GM12878 (cell line): ENCODE results near the gene CELF2.

Experiments
- CTCF ChIP-seq, 3 experiments: IDR thresholded peaks in 2 of 3; conservative IDR thresholded peaks in 1 of 3; 2 replicates each; pipeline ENCODE4 v1.5.1; 2011; ENCODE audit warnings: low read depth in 3 of 3, low read length in 3 of 3, mild to moderate bottlenecking in 3 of 3, control low read depth in 2 of 3, moderate library complexity in 2 of 3, inconsistent platforms in 1 of 3, mixed read lengths in 1 of 3; ENCODE audit not compliant: control insufficient read depth in 2 of 3, insufficient read depth in 1 of 3; ENCODE audit errors: extremely low read depth in 1 of 3
- EZH2 ChIP-seq: IDR thresholded peaks from 2 replicates; pipeline ENCODE4 v1.6.1; 2012; ENCODE audit warnings: low read depth, mild to moderate bottlenecking, control low read depth, inconsistent platforms, low read length, borderline replicate concordance; ENCODE audit not compliant: control insufficient read depth
- POLR2AphosphoS5 ChIP-seq: IDR thresholded peaks from 2 replicates; pipeline ENCODE4 v1.6.1; 2011; ENCODE audit warnings: mild to moderate bottlenecking, low read length, inconsistent platforms
- SIN3A ChIP-seq: IDR thresholded peaks from 2 replicates; pipeline ENCODE4 v1.6.1; 2012; ENCODE audit warnings: low read depth, low read length, improper control_type of control experiment
- SP1 ChIP-seq: IDR thresholded peaks from one replicate; pipeline ENCODE4 v1.6.1; 2011; ENCODE audit warnings: low read depth, low read length
- TAF1 ChIP-seq: IDR thresholded peaks from 2 replicates; pipeline ENCODE4 v1.6.1; 2011; ENCODE audit warnings: mild to moderate bottlenecking, low read depth, low read length, borderline replicate concordance
- YY1 ChIP-seq: IDR thresholded peaks from 2 replicates; pipeline ENCODE4 v1.6.1; 2011; ENCODE audit warnings: low read depth, mild to moderate bottlenecking, low read length
- TF ChIP-seq, protein P1 (sequence below): IDR thresholded peaks from 2 replicates; pipeline ENCODE4 v1.6.1; 2011; ENCODE audit warnings: borderline replicate concordance, low read depth, mild to moderate bottlenecking, moderate library complexity, mixed read lengths, low read length; ENCODE audit not compliant: insufficient read depth; ENCODE audit errors: extremely low read length
- TF ChIP-seq, protein P2 (sequence below): IDR thresholded peaks from 2 replicates; pipeline ENCODE4 v1.6.1; 2011; ENCODE audit warnings: mild to moderate bottlenecking, low read depth, low read length, moderate library complexity; ENCODE audit not compliant: insufficient replicate concordance
- TF ChIP-seq, protein P3 (sequence below): fragments of 450-650 bp; IDR thresholded peaks from 2 replicates; pipeline ENCODE4 v1.6.1; 2016; ENCODE audit warnings: mild to moderate bottlenecking
- TF ChIP-seq, protein P4 (sequence below): fragments of 450-650 bp; IDR thresholded peaks from 2 replicates; pipeline ENCODE4 v1.6.1; 2018; ENCODE audit warnings: mild to moderate bottlenecking, low read depth, moderate library complexity; ENCODE audit not compliant: partially characterized antibody

GRCh38 chr10:11245981-11246590, 228.4 kb downstream of the CELF2 start:
- TF ChIP-seq EZH2: no peak
- TF ChIP-seq SIN3A: no peak
- TF ChIP-seq CTCF (IDR thresholded peaks at IDR 0.05 in 2 of 3, conservative IDR thresholded peaks at IDR 0.05 in 1 of 3; ENCODE audit: control insufficient read depth in 2 of 3, extremely low read depth in 1 of 3, insufficient read depth in 1 of 3, low read depth in 3 of 3, low read length in 3 of 3): no peak
- TF ChIP-seq, protein P1, sequence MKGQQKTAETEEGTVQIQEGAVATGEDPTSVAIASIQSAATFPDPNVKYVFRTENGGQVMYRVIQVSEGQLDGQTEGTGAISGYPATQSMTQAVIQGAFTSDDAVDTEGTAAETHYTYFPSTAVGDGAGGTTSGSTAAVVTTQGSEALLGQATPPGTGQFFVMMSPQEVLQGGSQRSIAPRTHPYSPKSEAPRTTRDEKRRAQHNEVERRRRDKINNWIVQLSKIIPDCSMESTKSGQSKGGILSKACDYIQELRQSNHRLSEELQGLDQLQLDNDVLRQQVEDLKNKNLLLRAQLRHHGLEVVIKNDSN: no peak
- TF ChIP-seq, protein P2, sequence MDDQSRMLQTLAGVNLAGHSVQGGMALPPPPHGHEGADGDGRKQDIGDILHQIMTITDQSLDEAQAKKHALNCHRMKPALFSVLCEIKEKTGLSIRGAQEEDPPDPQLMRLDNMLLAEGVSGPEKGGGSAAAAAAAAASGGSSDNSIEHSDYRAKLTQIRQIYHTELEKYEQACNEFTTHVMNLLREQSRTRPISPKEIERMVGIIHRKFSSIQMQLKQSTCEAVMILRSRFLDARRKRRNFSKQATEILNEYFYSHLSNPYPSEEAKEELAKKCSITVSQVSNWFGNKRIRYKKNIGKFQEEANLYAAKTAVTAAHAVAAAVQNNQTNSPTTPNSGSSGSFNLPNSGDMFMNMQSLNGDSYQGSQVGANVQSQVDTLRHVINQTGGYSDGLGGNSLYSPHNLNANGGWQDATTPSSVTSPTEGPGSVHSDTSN: no peak
- TF ChIP-seq, protein P3, sequence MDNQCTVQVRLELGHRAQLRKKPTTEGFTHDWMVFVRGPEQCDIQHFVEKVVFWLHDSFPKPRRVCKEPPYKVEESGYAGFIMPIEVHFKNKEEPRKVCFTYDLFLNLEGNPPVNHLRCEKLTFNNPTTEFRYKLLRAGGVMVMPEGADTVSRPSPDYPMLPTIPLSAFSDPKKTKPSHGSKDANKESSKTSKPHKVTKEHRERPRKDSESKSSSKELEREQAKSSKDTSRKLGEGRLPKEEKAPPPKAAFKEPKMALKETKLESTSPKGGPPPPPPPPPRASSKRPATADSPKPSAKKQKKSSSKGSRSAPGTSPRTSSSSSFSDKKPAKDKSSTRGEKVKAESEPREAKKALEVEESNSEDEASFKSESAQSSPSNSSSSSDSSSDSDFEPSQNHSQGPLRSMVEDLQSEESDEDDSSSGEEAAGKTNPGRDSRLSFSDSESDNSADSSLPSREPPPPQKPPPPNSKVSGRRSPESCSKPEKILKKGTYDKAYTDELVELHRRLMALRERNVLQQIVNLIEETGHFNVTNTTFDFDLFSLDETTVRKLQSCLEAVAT: no peak
- TF ChIP-seq, protein P4, sequence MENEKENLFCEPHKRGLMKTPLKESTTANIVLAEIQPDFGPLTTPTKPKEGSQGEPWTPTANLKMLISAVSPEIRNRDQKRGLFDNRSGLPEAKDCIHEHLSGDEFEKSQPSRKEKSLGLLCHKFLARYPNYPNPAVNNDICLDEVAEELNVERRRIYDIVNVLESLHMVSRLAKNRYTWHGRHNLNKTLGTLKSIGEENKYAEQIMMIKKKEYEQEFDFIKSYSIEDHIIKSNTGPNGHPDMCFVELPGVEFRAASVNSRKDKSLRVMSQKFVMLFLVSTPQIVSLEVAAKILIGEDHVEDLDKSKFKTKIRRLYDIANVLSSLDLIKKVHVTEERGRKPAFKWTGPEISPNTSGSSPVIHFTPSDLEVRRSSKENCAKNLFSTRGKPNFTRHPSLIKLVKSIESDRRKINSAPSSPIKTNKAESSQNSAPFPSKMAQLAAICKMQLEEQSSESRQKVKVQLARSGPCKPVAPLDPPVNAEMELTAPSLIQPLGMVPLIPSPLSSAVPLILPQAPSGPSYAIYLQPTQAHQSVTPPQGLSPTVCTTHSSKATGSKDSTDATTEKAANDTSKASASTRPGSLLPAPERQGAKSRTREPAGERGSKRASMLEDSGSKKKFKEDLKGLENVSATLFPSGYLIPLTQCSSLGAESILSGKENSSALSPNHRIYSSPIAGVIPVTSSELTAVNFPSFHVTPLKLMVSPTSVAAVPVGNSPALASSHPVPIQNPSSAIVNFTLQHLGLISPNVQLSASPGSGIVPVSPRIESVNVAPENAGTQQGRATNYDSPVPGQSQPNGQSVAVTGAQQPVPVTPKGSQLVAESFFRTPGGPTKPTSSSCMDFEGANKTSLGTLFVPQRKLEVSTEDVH: no peak
- TF ChIP-seq SP1: no peak
- no peak for TF ChIP-seq TAF1
- no peak; the same call in 1 of the 2 replicates for TF ChIP-seq YY1
- TF ChIP-seq POLR2AphosphoS5: no peak; the same call in 1 of the 2 replicates
